K562 (cell line): ENCODE data around the gene PTTG2.

Experiments used
- BRF1 ChIP-seq: IDR thresholded peaks from 3 replicates; pipeline ENCODE4 v1.6.1; 2011; ENCODE audit warnings: borderline replicate concordance, mild to moderate bottlenecking; ENCODE audit not compliant: insufficient read length; ENCODE audit errors: extremely low read depth
- CBFB ChIP-seq: sonication (generic); formaldehyde crosslinking; IDR thresholded peaks from 2 replicates; pipeline ENCODE4 v1.4.0; 2020; ENCODE audit warnings: mild to moderate bottlenecking, missing genetic modification reagents
- EZH2 ChIP-seq: IDR thresholded peaks from 2 replicates; pipeline ENCODE4 v1.6.1; 2012; ENCODE audit warnings: low read depth, mild to moderate bottlenecking, inconsistent platforms, low read length, borderline replicate concordance
- HDGF ChIP-seq: fragments of 450-650 bp; IDR thresholded peaks from 2 replicates; pipeline ENCODE4 v1.6.1; 2016
- MCM5 ChIP-seq: fragments of 450-650 bp; IDR thresholded peaks from 2 replicates; pipeline ENCODE4 v1.6.1; 2016; ENCODE audit warnings: low read depth
- TAF1 ChIP-seq: IDR thresholded peaks from 2 replicates; pipeline ENCODE4 v1.6.1; 2011; ENCODE audit warnings: mild to moderate bottlenecking, low read length, moderate library complexity; ENCODE audit not compliant: insufficient read depth, control insufficient read depth, severe bottlenecking; ENCODE audit errors: extremely low read depth
- TF ChIP-seq, protein P1 (sequence below): sonication (generic); formaldehyde crosslinking; IDR thresholded peaks from 2 replicates; pipeline ENCODE4 v1.9.0; 2022; ENCODE audit warnings: mild to moderate bottlenecking, missing genetic modification reagents
- TF ChIP-seq, protein P2 (sequence below): sonication (generic); formaldehyde crosslinking; IDR thresholded peaks from 2 replicates; pipeline ENCODE4 v1.8.0; 2023; ENCODE audit warnings: mild to moderate bottlenecking, missing genetic modification reagents
- TF ChIP-seq, protein P3 (sequence below), 2 experiments: fragments of 450-650 bp; formaldehyde crosslinking in 1 of 2; IDR thresholded peaks; 2 replicates each; pipeline versions ENCODE4 v1.4.0 to v1.6.1; 2014 to 2020; ENCODE audit warnings: mild to moderate bottlenecking in 2 of 2, borderline replicate concordance in 1 of 2, low read depth in 1 of 2
- TF ChIP-seq, protein P4 (sequence below), 2 experiments: fragments of 450-650 bp in 1 of 2; sonication (generic) in 1 of 2; formaldehyde crosslinking; conservative IDR thresholded peaks; 2 replicates each; pipeline versions ENCODE4 v1.4.0 to v1.8.1; 2020 to 2022; ENCODE audit warnings: mild to moderate bottlenecking in 1 of 2, missing genetic modification reagents in 1 of 2
- TF ChIP-seq, protein P5 (sequence below): sonication (generic); formaldehyde crosslinking; IDR thresholded peaks from 2 replicates; pipeline ENCODE4 v1.8.0; 2022; ENCODE audit warnings: mild to moderate bottlenecking, missing genetic modification reagents
- TF ChIP-seq, protein P6 (sequence below), 3 experiments: IDR thresholded peaks in 2 of 3; conservative IDR thresholded peaks in 1 of 3; 2 replicates each; pipeline ENCODE4 v1.5.1; 2011 to 2012; ENCODE audit warnings: low read length in 3 of 3, mild to moderate bottlenecking in 3 of 3, control low read depth in 2 of 3, improper control_type of control experiment in 1 of 3, inconsistent platforms in 1 of 3, low read depth in 1 of 3, mixed read lengths in 1 of 3, moderate library complexity in 1 of 3; ENCODE audit not compliant: insufficient read depth in 2 of 3
- TF ChIP-seq, protein P7 (sequence below): sonication (generic); IDR thresholded peaks from 2 replicates; pipeline ENCODE4 v1.6.1; 2016

DNA sequence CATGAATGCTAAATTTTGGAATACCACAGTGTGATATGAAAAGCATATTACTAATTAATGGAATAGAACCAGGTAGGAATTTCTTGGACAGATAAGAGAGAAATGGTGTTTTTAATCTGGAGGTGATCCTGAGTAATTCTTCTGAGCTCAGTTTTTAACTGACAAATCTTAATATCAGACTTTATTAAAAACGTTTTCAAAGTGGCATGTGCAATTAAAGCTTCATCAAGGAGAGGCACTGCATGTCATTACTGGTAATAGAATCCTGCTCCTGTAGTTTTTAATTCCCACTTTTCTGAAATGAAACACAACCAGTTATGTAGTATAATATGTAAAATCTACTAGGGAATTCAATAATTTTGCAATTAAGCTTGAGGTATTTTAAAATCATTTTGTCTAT, 7.0 kb upstream of the PTTG2 start:
- TF ChIP-seq, protein P1, sequence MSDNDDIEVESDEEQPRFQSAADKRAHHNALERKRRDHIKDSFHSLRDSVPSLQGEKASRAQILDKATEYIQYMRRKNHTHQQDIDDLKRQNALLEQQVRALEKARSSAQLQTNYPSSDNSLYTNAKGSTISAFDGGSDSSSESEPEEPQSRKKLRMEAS (CRISPR knock-in tag), result no peak
- TF ChIP-seq, protein P2, sequence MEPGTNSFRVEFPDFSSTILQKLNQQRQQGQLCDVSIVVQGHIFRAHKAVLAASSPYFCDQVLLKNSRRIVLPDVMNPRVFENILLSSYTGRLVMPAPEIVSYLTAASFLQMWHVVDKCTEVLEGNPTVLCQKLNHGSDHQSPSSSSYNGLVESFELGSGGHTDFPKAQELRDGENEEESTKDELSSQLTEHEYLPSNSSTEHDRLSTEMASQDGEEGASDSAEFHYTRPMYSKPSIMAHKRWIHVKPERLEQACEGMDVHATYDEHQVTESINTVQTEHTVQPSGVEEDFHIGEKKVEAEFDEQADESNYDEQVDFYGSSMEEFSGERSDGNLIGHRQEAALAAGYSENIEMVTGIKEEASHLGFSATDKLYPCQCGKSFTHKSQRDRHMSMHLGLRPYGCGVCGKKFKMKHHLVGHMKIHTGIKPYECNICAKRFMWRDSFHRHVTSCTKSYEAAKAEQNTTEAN (CRISPR knock-in tag), result no peak
- TF ChIP-seq, protein P3, sequence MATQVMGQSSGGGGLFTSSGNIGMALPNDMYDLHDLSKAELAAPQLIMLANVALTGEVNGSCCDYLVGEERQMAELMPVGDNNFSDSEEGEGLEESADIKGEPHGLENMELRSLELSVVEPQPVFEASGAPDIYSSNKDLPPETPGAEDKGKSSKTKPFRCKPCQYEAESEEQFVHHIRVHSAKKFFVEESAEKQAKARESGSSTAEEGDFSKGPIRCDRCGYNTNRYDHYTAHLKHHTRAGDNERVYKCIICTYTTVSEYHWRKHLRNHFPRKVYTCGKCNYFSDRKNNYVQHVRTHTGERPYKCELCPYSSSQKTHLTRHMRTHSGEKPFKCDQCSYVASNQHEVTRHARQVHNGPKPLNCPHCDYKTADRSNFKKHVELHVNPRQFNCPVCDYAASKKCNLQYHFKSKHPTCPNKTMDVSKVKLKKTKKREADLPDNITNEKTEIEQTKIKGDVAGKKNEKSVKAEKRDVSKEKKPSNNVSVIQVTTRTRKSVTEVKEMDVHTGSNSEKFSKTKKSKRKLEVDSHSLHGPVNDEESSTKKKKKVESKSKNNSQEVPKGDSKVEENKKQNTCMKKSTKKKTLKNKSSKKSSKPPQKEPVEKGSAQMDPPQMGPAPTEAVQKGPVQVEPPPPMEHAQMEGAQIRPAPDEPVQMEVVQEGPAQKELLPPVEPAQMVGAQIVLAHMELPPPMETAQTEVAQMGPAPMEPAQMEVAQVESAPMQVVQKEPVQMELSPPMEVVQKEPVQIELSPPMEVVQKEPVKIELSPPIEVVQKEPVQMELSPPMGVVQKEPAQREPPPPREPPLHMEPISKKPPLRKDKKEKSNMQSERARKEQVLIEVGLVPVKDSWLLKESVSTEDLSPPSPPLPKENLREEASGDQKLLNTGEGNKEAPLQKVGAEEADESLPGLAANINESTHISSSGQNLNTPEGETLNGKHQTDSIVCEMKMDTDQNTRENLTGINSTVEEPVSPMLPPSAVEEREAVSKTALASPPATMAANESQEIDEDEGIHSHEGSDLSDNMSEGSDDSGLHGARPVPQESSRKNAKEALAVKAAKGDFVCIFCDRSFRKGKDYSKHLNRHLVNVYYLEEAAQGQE (IDR thresholded peaks at IDR 0.05; ENCODE audit: borderline replicate concordance), result no peak
- TF ChIP-seq, protein P3 (CRISPR knock-in tag; IDR thresholded peaks at IDR 0.05; ENCODE audit: low read depth), result no peak
- TF ChIP-seq, protein P4, sequence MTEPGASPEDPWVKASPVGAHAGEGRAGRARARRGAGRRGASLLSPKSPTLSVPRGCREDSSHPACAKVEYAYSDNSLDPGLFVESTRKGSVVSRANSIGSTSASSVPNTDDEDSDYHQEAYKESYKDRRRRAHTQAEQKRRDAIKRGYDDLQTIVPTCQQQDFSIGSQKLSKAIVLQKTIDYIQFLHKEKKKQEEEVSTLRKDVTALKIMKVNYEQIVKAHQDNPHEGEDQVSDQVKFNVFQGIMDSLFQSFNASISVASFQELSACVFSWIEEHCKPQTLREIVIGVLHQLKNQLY (CRISPR knock-in tag; conservative IDR thresholded peaks at IDR 0.05), result no peak
- TF ChIP-seq BRF1, result no peak
- TF ChIP-seq MCM5, result no peak
- TF ChIP-seq TAF1, result no peak
- TF ChIP-seq, protein P5, sequence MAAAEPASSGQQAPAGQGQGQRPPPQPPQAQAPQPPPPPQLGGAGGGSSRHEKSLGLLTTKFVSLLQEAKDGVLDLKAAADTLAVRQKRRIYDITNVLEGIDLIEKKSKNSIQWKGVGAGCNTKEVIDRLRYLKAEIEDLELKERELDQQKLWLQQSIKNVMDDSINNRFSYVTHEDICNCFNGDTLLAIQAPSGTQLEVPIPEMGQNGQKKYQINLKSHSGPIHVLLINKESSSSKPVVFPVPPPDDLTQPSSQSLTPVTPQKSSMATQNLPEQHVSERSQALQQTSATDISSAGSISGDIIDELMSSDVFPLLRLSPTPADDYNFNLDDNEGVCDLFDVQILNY, result no peak
- no peak for TF ChIP-seq EZH2
- TF ChIP-seq, protein P6, sequence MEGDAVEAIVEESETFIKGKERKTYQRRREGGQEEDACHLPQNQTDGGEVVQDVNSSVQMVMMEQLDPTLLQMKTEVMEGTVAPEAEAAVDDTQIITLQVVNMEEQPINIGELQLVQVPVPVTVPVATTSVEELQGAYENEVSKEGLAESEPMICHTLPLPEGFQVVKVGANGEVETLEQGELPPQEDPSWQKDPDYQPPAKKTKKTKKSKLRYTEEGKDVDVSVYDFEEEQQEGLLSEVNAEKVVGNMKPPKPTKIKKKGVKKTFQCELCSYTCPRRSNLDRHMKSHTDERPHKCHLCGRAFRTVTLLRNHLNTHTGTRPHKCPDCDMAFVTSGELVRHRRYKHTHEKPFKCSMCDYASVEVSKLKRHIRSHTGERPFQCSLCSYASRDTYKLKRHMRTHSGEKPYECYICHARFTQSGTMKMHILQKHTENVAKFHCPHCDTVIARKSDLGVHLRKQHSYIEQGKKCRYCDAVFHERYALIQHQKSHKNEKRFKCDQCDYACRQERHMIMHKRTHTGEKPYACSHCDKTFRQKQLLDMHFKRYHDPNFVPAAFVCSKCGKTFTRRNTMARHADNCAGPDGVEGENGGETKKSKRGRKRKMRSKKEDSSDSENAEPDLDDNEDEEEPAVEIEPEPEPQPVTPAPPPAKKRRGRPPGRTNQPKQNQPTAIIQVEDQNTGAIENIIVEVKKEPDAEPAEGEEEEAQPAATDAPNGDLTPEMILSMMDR (IDR thresholded peaks at IDR 0.05 in 2 of 3, conservative IDR thresholded peaks at IDR 0.05 in 1 of 3; ENCODE audit: insufficient read depth in 2 of 3, low read depth in 1 of 3, low read length in 3 of 3), result no peak
- no peak for TF ChIP-seq CBFB (CRISPR knock-in tag)
- no peak for TF ChIP-seq HDGF
- TF ChIP-seq, protein P7, sequence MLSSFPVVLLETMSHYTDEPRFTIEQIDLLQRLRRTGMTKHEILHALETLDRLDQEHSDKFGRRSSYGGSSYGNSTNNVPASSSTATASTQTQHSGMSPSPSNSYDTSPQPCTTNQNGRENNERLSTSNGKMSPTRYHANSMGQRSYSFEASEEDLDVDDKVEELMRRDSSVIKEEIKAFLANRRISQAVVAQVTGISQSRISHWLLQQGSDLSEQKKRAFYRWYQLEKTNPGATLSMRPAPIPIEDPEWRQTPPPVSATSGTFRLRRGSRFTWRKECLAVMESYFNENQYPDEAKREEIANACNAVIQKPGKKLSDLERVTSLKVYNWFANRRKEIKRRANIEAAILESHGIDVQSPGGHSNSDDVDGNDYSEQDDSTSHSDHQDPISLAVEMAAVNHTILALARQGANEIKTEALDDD, result no peak
